AG04450 (cell line): ENCODE results near the gene WIPF1. TPM values are rescaled to one million over a fixed set of nuclear protein-coding genes. Genes with fewer than 3 reads are reported as not detected.
A peak's percentile ranks its signal among the peaks of the same experiment; 100 is the strongest.

Experiments
- CTCF ChIA-PET: fragments of 300-600, 350-600 bp; formaldehyde crosslinking; extraction: SDS; loops from one replicate; lab custom pipeline; 2022; ENCODE audit warnings: antibody characterized with exemption, inconsistent platforms; lab: Charles Lee
- POLR2A ChIA-PET: fragments of 350-600 bp; formaldehyde crosslinking; extraction: SDS; loops from one replicate; lab custom pipeline; 2021; ENCODE audit warnings: antibody characterized with exemption, inconsistent platforms; lab: Yijun Ruan, JAX
- DNase-seq: peaks from one replicate; pipeline ENCODE4 v3.0.0-alpha.2; 2011; ENCODE audit warnings: low read depth, low spot score
- H3K27ac ChIP-seq: one replicate; pipeline ENCODE4 v1.5.1; 2012; ENCODE audit warnings: low read depth, low read length, control low read depth
- H3K27me3 ChIP-seq: one replicate; pipeline ENCODE4 v1.6.0; 2012; ENCODE audit warnings: low read length; ENCODE audit not compliant: control insufficient read depth, insufficient read depth
- H3K4me3 ChIP-seq: 2 replicates; pipeline ENCODE4 v1.5.1; 2011; ENCODE audit warnings: mild to moderate bottlenecking, low read depth, low read length, control low read depth
- H3K9me3 ChIP-seq: 2 replicates; pipeline ENCODE4 v1.5.1; 2012; ENCODE audit warnings: low read length; ENCODE audit not compliant: control insufficient read depth, insufficient read depth
- CTCF ChIP-seq: IDR thresholded peaks from 2 replicates; pipeline ENCODE4 v1.5.1; 2011; ENCODE audit warnings: low read depth, low read length, control low read depth, inconsistent platforms
- polyA plus RNA-seq: library from polyadenylated mRNA; depleted of rRNA; stranded (reverse); fragments of >200 nt; gene quantifications from 2 replicates; pipeline ENCODE4 v1.2.3, GENCODE V29; 2011

Gene WIPF1
- polyA plus RNA-seq, 1 experiment, result 12.4 TPM

GRCh38 chr2:174561283-174561971 is 36.2 kb downstream of the WIPF1 start:
- ChIA-PET CTCF (interaction anchor here (1.4 to 1.7 kb wide), 3 partner anchors 14 to 127 kb away, joined by 3 to 11 read pairs (median 6); no protein-coding TSS in a partner anchor), POLR2A (no interaction called here)
- no peak overlapping the region for H3K27ac ChIP-seq
- peak; percentile 16 for DNase-seq
- H3K27me3 ChIP-seq, result no peaks in the 10 kb centered on the region
- no peak for TF ChIP-seq CTCF
- no peaks in the 10 kb centered on the region for H3K9me3 ChIP-seq
- H3K4me3 ChIP-seq, result no peak overlapping the region

- Histone ChIP-seq H3K27ac (no peak overlapping the region), H3K27me3 (no peaks in the 10 kb centered on the region), H3K4me3 (no peak overlapping the region), H3K9me3 (no peaks in the 10 kb centered on the region)
- ChIA-PET POLR2A (no interaction called here), CTCF (interaction anchor here (1.1 to 1.7 kb wide), 3 partner anchors 14 to 128 kb away, joined by 3 to 11 read pairs (median 6); no protein-coding TSS in a partner anchor)
- DNase-seq, result no peak
- TF ChIP-seq CTCF, result no peak
Observed at GRCh38 chr2:174560737-174561136, 36.9 kb downstream of the WIPF1 start.

- TF ChIP-seq CTCF, result no peak
- Histone ChIP-seq H3K27ac (no peak overlapping the region), H3K9me3 (peaks cover 4% of the 10 kb centered on the region; the same call in 1 of the 2 replicates), H3K4me3 (no peak overlapping the region), H3K27me3 (no peaks in the 10 kb centered on the region)
- POLR2A ChIA-PET, result no interaction called here
- CTCF ChIA-PET, result interaction anchor here (1.9 to 2.7 kb wide), 2 partner anchors 9 to 95 kb away, joined by 5 to 9 read pairs; no protein-coding TSS in a partner anchor
- no peak for DNase-seq
Observed at GRCh38 chr2:174555998-174556397, 41.6 kb downstream of the WIPF1 start.

GRCh38 chr2:174554529-174555150 is 43.0 kb downstream of the WIPF1 start:
- ChIA-PET POLR2A (no interaction called here), CTCF (interaction anchor here (0.6 to 2.7 kb wide), 4 partner anchors 8 to 1590 kb away, joined by 3 to 9 read pairs (median 4); no protein-coding TSS in a partner anchor)
- Histone ChIP-seq H3K4me3 (no peak overlapping the region), H3K27ac (no peak overlapping the region), H3K9me3 (peaks cover 4% of the 10 kb centered on the region; the same call in 1 of the 2 replicates), H3K27me3 (no peaks in the 10 kb centered on the region)
- TF ChIP-seq CTCF, result no peak
- no peak for DNase-seq
